K562 (cell line): ENCODE measurements around the gene PAQR4. TPM values are rescaled to one million over a fixed set of nuclear protein-coding genes. Genes with fewer than 3 reads are reported as not detected.

Source experiments
- ATF7 ChIP-seq: fragments of 450-650 bp; IDR thresholded peaks from 2 replicates; pipeline ENCODE4 v1.7.1; 2014; ENCODE audit warnings: mild to moderate bottlenecking, moderate library complexity
- DACH1 ChIP-seq: fragments of 450-650 bp; IDR thresholded peaks from 2 replicates; pipeline ENCODE4 v1.6.1; 2018; ENCODE audit not compliant: partially characterized antibody
- PHB ChIP-seq: fragments of 250-450 bp; sonication (Bioruptor Pico); IDR thresholded peaks from 2 replicates; pipeline ENCODE4 v1.5.0; 2021
- ZNF217 ChIP-seq: sonication (generic); formaldehyde crosslinking; IDR thresholded peaks from 2 replicates; pipeline ENCODE4 v1.8.0; 2022; ENCODE audit warnings: mild to moderate bottlenecking, missing genetic modification reagents
- ZNF699 ChIP-seq: fragments of 250-450 bp; sonication (Bioruptor Pico); IDR thresholded peaks from 2 replicates; pipeline ENCODE4 v1.8.0; 2021; ENCODE audit warnings: mild to moderate bottlenecking, moderate library complexity; ENCODE audit not compliant: insufficient replicate concordance
- polyA plus RNA-seq, 8 experiments: library from polyadenylated mRNA; depleted of rRNA in 4 of 8; stranded (reverse) in 5 of 8; unstranded in 3 of 8; fragments of >200 nt; fragmentation: Nextera tagmentation in 2 of 8; fragmentation: Illumina TruSeq in 1 of 8; extraction: Ambion mirVana in 2 of 8; extraction: Trizol in 1 of 8; gene quantifications; 2 replicates each; pipeline versions ENCODE4 v1.2.1 to v1.2.3, GENCODE V29; 2011 to 2014; ENCODE audit warnings: inconsistent platforms in 1 of 8, missing spikeins in 1 of 8
- total RNA-seq, 7 experiments: library from RNA; depleted of rRNA in 6 of 7; stranded (reverse); fragments of >200 nt in 6 of 7; fragmentation: Illumina TruSeq in 2 of 7; extraction: Trizol in 2 of 7; gene quantifications; 2 replicates each; pipeline versions ENCODE4 v1.2.1 to v1.2.3, GENCODE V29; 2011 to 2021; ENCODE audit warnings: low replicate concordance in 1 of 7
- TF ChIP-seq, protein P1 (sequence below), 2 experiments: IDR thresholded peaks in 1 of 2; conservative IDR thresholded peaks in 1 of 2; 2 replicates each; pipeline ENCODE4 v1.6.1; 2016; ENCODE audit warnings: low read depth in 2 of 2, mild to moderate bottlenecking in 1 of 2, missing compliant biosample characterization in 1 of 2, missing genetic modification characterization in 1 of 2, moderate library complexity in 1 of 2
- TF ChIP-seq, protein P2 (sequence below): fragments of 250-450 bp; sonication (Bioruptor Pico); IDR thresholded peaks from 2 replicates; pipeline ENCODE4 v1.8.0; 2022; ENCODE audit warnings: inconsistent platforms
- TF ChIP-seq, protein P3 (sequence below): sonication (generic); formaldehyde crosslinking; IDR thresholded peaks from 2 replicates; pipeline ENCODE4 v1.8.1; 2023; ENCODE audit warnings: mild to moderate bottlenecking, missing genetic modification reagents

PAQR4 gene
- total and polyA plus RNA-seq, 9 of the 15 experiments (the other 6 are each of a cell fraction or from before 2014, with no cell fraction given): 0.62 to 40.4 (median 19.5) TPM

DNA sequence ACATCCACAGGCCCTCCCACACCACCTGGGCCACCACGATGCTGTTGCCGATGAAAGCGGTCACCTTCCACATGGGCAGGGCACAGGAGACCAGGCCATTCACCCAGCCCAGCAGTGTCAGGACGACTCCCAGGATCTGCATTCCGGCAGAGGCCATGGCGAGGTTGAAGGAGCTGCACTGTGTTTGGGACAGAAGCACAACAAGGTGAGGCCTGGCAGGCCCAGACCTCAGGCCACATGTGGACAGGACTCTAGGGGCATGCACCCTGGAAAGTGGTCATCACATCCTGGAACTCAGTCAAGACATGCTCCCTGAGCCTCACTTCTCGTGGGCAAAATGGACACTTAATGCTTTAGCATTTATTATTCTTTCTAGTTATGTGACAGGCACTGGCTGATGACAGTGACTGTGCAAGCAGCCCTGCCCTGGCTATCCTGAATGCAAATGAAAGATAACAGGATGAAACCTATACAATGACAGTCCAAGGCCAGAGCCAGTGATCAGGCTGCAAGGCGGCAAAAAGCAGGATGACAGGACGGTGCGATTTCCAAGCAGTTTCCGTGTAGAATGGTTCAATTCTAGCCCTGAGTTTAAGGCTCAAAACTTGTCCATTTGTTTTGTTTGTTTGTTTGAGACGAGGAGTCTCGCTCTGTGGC is 46.8 kb downstream of the PAQR4 start (continued):
- TF ChIP-seq, protein P1, sequence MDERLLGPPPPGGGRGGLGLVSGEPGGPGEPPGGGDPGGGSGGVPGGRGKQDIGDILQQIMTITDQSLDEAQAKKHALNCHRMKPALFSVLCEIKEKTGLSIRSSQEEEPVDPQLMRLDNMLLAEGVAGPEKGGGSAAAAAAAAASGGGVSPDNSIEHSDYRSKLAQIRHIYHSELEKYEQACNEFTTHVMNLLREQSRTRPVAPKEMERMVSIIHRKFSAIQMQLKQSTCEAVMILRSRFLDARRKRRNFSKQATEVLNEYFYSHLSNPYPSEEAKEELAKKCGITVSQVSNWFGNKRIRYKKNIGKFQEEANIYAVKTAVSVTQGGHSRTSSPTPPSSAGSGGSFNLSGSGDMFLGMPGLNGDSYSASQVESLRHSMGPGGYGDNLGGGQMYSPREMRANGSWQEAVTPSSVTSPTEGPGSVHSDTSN (CRISPR knock-in tag; IDR thresholded peaks at IDR 0.05; ENCODE audit: low read depth): no peak
- TF ChIP-seq, protein P1 (tag; conservative IDR thresholded peaks at IDR 0.05; ENCODE audit: low read depth): peak; percentile 48; the same call in 1 of the 2 replicates
- TF ChIP-seq ATF7 (no peak), DACH1 (no peak), ZNF699 (CRISPR knock-in tag) (no peak), PHB (CRISPR knock-in tag) (no peak), ZNF217 (CRISPR knock-in tag) (no peak)
- TF ChIP-seq, protein P2, sequence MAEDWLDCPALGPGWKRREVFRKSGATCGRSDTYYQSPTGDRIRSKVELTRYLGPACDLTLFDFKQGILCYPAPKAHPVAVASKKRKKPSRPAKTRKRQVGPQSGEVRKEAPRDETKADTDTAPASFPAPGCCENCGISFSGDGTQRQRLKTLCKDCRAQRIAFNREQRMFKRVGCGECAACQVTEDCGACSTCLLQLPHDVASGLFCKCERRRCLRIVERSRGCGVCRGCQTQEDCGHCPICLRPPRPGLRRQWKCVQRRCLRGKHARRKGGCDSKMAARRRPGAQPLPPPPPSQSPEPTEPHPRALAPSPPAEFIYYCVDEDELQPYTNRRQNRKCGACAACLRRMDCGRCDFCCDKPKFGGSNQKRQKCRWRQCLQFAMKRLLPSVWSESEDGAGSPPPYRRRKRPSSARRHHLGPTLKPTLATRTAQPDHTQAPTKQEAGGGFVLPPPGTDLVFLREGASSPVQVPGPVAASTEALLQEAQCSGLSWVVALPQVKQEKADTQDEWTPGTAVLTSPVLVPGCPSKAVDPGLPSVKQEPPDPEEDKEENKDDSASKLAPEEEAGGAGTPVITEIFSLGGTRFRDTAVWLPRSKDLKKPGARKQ (CRISPR knock-in tag): no peak
- TF ChIP-seq, protein P3, sequence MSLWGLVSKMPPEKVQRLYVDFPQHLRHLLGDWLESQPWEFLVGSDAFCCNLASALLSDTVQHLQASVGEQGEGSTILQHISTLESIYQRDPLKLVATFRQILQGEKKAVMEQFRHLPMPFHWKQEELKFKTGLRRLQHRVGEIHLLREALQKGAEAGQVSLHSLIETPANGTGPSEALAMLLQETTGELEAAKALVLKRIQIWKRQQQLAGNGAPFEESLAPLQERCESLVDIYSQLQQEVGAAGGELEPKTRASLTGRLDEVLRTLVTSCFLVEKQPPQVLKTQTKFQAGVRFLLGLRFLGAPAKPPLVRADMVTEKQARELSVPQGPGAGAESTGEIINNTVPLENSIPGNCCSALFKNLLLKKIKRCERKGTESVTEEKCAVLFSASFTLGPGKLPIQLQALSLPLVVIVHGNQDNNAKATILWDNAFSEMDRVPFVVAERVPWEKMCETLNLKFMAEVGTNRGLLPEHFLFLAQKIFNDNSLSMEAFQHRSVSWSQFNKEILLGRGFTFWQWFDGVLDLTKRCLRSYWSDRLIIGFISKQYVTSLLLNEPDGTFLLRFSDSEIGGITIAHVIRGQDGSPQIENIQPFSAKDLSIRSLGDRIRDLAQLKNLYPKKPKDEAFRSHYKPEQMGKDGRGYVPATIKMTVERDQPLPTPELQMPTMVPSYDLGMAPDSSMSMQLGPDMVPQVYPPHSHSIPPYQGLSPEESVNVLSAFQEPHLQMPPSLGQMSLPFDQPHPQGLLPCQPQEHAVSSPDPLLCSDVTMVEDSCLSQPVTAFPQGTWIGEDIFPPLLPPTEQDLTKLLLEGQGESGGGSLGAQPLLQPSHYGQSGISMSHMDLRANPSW: no peak
